Keratinocyte (primary cell): ENCODE results near the gene HPS4. TPM values are rescaled to one million over a fixed set of nuclear protein-coding genes. Genes with fewer than 3 reads are reported as not detected.

ENCODE experiments used
- DNase-seq: peaks from one replicate; pipeline ENCODE4 v3.0.0-alpha.2; 2011; ENCODE audit warnings: low read depth, missing footprints, low spot score
- FAIRE-seq: peaks from 2 replicates; lab custom pipeline; 2011; peaks lifted over from hg19 to GRCh38; lab: Jason Lieb, UNC
- H2AFZ ChIP-seq: 2 replicates; pipeline ENCODE4 v1.6.0; 2012; ENCODE audit warnings: low read length, control low read depth, inconsistent platforms; ENCODE audit not compliant: control insufficient read depth
- H3K27ac ChIP-seq: 2 replicates; pipeline ENCODE4 v1.5.1; 2011; ENCODE audit warnings: low read length; ENCODE audit not compliant: control insufficient read depth, insufficient read depth
- H3K27me3 ChIP-seq: 3 replicates; pipeline ENCODE4 v1.6.0; 2011; ENCODE audit warnings: low read length; ENCODE audit not compliant: control insufficient read depth, insufficient read depth; ENCODE audit errors: extremely low read depth
- H3K36me3 ChIP-seq, 2 experiments: 2 replicates in 1 of 2; 3 replicates in 1 of 2; pipeline ENCODE4 v1.5.1; 2011; ENCODE audit warnings: low read length in 2 of 2, mild to moderate bottlenecking in 1 of 2; ENCODE audit not compliant: control insufficient read depth in 2 of 2, insufficient read depth in 2 of 2; ENCODE audit errors: extremely low read depth in 1 of 2
- H3K4me1 ChIP-seq: 3 replicates; pipeline ENCODE4 v1.5.1; 2011; ENCODE audit warnings: low read length; ENCODE audit not compliant: control insufficient read depth, insufficient read depth; ENCODE audit errors: extremely low read depth
- H3K4me2 ChIP-seq: 3 replicates; pipeline ENCODE4 v1.6.0; 2011; ENCODE audit warnings: low read depth, low read length; ENCODE audit not compliant: control insufficient read depth, insufficient read depth; ENCODE audit errors: extremely low read depth
- H3K4me3 ChIP-seq, 3 experiments: fragments of 200-600 bp in 1 of 3; sonication (generic) in 1 of 3; 2 replicates in 2 of 3; 3 replicates in 1 of 3; pipeline ENCODE4 v1.5.1; 2011 to 2016; ENCODE audit warnings: low read length in 3 of 3, mild to moderate bottlenecking in 3 of 3, control low read depth in 2 of 3, inconsistent platforms in 1 of 3, low read depth in 1 of 3, mixed read lengths in 1 of 3, mixed run types in 1 of 3, moderate library complexity in 1 of 3; ENCODE audit not compliant: control insufficient read depth in 2 of 3, insufficient read depth in 2 of 3; ENCODE audit errors: extremely low read depth in 1 of 3
- H3K79me2 ChIP-seq: 2 replicates; pipeline ENCODE4 v1.6.0; 2012; ENCODE audit warnings: low read length; ENCODE audit not compliant: control insufficient read depth, insufficient read depth
- H3K9ac ChIP-seq: 3 replicates; pipeline ENCODE4 v1.6.0; 2011; ENCODE audit warnings: low read length; ENCODE audit not compliant: control insufficient read depth, insufficient read depth; ENCODE audit errors: extremely low read depth
- H3K9me1 ChIP-seq: 3 replicates; pipeline ENCODE4 v1.6.0; 2011; ENCODE audit warnings: low read length; ENCODE audit not compliant: control insufficient read depth, insufficient read depth; ENCODE audit errors: extremely low read depth
- H3K9me3 ChIP-seq: 2 replicates; pipeline ENCODE4 v1.5.1; 2012; ENCODE audit warnings: low read depth, low read length; ENCODE audit not compliant: control insufficient read depth
- H4K20me1 ChIP-seq: 3 replicates; pipeline ENCODE4 v1.6.0; 2011; ENCODE audit warnings: low read length; ENCODE audit not compliant: control insufficient read depth, insufficient read depth; ENCODE audit errors: extremely low read depth
- CTCF ChIP-seq, 3 experiments: IDR thresholded peaks in 1 of 3; conservative IDR thresholded peaks in 1 of 3; optimal IDR thresholded peaks in 1 of 3; 2 replicates in 2 of 3; 3 replicates in 1 of 3; pipeline versions ENCODE3 to v1.5.1; 2011; ENCODE audit warnings: low read length in 3 of 3, mild to moderate bottlenecking in 3 of 3, moderate library complexity in 2 of 3, control low read depth in 1 of 3, inconsistent platforms in 1 of 3; ENCODE audit not compliant: insufficient read depth in 2 of 3; ENCODE audit errors: extremely low read depth in 1 of 3
- EZH2 ChIP-seq: IDR thresholded peaks from one replicate; pipeline ENCODE4 v1.6.1; 2012; ENCODE audit warnings: inconsistent platforms, mild to moderate bottlenecking, low read length, moderate library complexity
- dilution Hi-C: fragments of 300-500 bp; cut with MboI; formaldehyde crosslinking; loops from one replicate; pipeline ENCODE4 v1.7.0; 2020; ENCODE audit warnings: low sequenced_read_pairs; ENCODE audit not compliant: extremely low pct_ligation_motif_present
- polyA plus RNA-seq, 5 experiments: library from polyadenylated mRNA; depleted of rRNA in 3 of 5; stranded (reverse) in 3 of 5; stranded (forward) in 1 of 5; unstranded in 1 of 5; fragments of >200 nt; gene quantifications; 1 replicate in 1 of 5; 2 replicates in 3 of 5; 3 replicates in 1 of 5; pipeline versions ENCODE4 v1.2.1 to v1.2.3, GENCODE V29; 2011 to 2012; ENCODE audit warnings: missing spikeins in 2 of 5, low read depth in 1 of 5, low replicate concordance in 1 of 5

Gene HPS4
- polyA plus RNA-seq, 1 donor (not counting 4 experiments of a cell fraction or from before 2014, with no cell fraction given), result 21.3 TPM

GRCh38 chr22:26448334-26448733 is 35.2 kb downstream of the HPS4 start:
- no peak overlapping the region for H3K9ac ChIP-seq
- no peak for TF ChIP-seq CTCF (optimal IDR thresholded peaks at IDR 0.05 in 1 of 3, IDR thresholded peaks at IDR 0.05 in 1 of 3, conservative IDR thresholded peaks at IDR 0.05 in 1 of 3; ENCODE audit: extremely low read depth in 1 of 3, insufficient read depth in 2 of 3, low read length in 3 of 3)
- no peak for TF ChIP-seq EZH2
- H3K27ac ChIP-seq, result no peak overlapping the region
- no peaks in the 10 kb centered on the region for H3K9me3 ChIP-seq
- no peak overlapping the region for H3K4me3 ChIP-seq
- no peaks in the 10 kb centered on the region for H4K20me1 ChIP-seq
- H3K4me1 ChIP-seq, result peaks cover 5% of the 10 kb centered on the region
- no peaks in the 10 kb centered on the region for H3K27me3 ChIP-seq
- dilution Hi-C loops, result no loop called here
- H3K4me2 ChIP-seq, result no peak overlapping the region
- H3K36me3 ChIP-seq, result peaks cover 4 to 13% of the 10 kb centered on the region in 2 experiments
- no peaks in the 10 kb centered on the region for H3K79me2 ChIP-seq
- no peak for DNase-seq
- no peak overlapping the region for H2AFZ ChIP-seq
- no peak for FAIRE-seq
- H3K9me1 ChIP-seq, result no peaks in the 10 kb centered on the region

GRCh38 chr22:26447584-26448329 is 35.8 kb downstream of the HPS4 start:
- Histone ChIP-seq H3K9ac (no peak overlapping the region), H3K27ac (no peak overlapping the region), H2AFZ (no peak overlapping the region), H3K27me3 (no peaks in the 10 kb centered on the region), H3K9me1 (no peaks in the 10 kb centered on the region), H3K9me3 (no peaks in the 10 kb centered on the region), H3K79me2 (no peaks in the 10 kb centered on the region), H4K20me1 (no peaks in the 10 kb centered on the region), H3K36me3 (peaks cover 2 to 11% of the 10 kb centered on the region in 2 experiments), H3K4me3 (no peak overlapping the region), H3K4me1 (peaks cover 5% of the 10 kb centered on the region), H3K4me2 (no peak overlapping the region)
- DNase-seq, result no peak
- dilution Hi-C loops, result no loop called here
- FAIRE-seq, result no peak
- TF ChIP-seq EZH2 (no peak), CTCF (optimal IDR thresholded peaks at IDR 0.05 in 1 of 3, IDR thresholded peaks at IDR 0.05 in 1 of 3, conservative IDR thresholded peaks at IDR 0.05 in 1 of 3; ENCODE audit: extremely low read depth in 1 of 3, insufficient read depth in 2 of 3, low read length in 3 of 3) (no peak)
